DMS 273 (cell line): Measurements from ENCODE around the gene ITM2B.
A peak's percentile ranks its signal among the peaks of the same experiment; 100 is the strongest.

Experiments used
- DNase-seq: peaks from one replicate; lab custom pipeline; 2025; ENCODE audit not compliant: unreplicated experiment; lab: John Stamatoyannopoulos, UW

ITM2B gene

GRCh38 chr13:48255090-48255489, 22.1 kb downstream of the ITM2B start:
- DNase-seq = no peak

GRCh38 chr13:48255954-48256353, 22.9 kb downstream of the ITM2B start:
- peak; percentile 40 for DNase-seq

- no peak for DNase-seq
Measured at GRCh38 chr13:48258002-48258401, 25.0 kb downstream of the ITM2B start.

- DNase-seq = peak; percentile 3
Measured at GRCh38 chr13:48258430-48258829, 25.4 kb downstream of the ITM2B start.

GRCh38 chr13:48260970-48261369, 28.0 kb downstream of the ITM2B start:
- no peak for DNase-seq

GRCh38 chr13:48263196-48263595, 30.2 kb downstream of the ITM2B start:
- no peak for DNase-seq

- DNase-seq = no peak
Measured at GRCh38 chr13:48264058-48264457, 31.1 kb downstream of the ITM2B start.

GRCh38 chr13:48265217-48265815, 32.3 kb downstream of the ITM2B start:
- no peak for DNase-seq

- no peak for DNase-seq
Measured at GRCh38 chr13:48266150-48266549, 33.1 kb downstream of the ITM2B start.

- peak; percentile 8 for DNase-seq
Measured at GRCh38 chr13:48266701-48267639, 34.0 kb downstream of the ITM2B start.

- no peak for DNase-seq
Measured at GRCh38 chr13:48268019-48268418, 35.0 kb downstream of the ITM2B start.

GRCh38 chr13:48273346-48273745, 40.3 kb downstream of the ITM2B start:
- no peak for DNase-seq

GRCh38 chr13:48275507-48275906, 42.5 kb downstream of the ITM2B start:
- no peak for DNase-seq

- no peak for DNase-seq
Measured at GRCh38 chr13:48278806-48279205, 45.8 kb downstream of the ITM2B start.

- peak; percentile 15 for DNase-seq
Measured at GRCh38 chr13:48281556-48281955, 48.5 kb downstream of the ITM2B start.

- no peak for DNase-seq
Measured at GRCh38 chr13:48291730-48292129, 58.7 kb downstream of the ITM2B start.

- DNase-seq = no peak
Measured at GRCh38 chr13:48292650-48293049, 59.6 kb downstream of the ITM2B start.

- no peak for DNase-seq
Measured at GRCh38 chr13:48294653-48295052, 61.6 kb downstream of the ITM2B start.

GRCh38 chr13:48295271-48295670, 62.3 kb downstream of the ITM2B start:
- no peak for DNase-seq

GRCh38 chr13:48296528-48296927, 63.5 kb downstream of the ITM2B start:
- no peak for DNase-seq

GRCh38 chr13:48297131-48297786, 64.3 kb downstream of the ITM2B start:
- no peak for DNase-seq

GRCh38 chr13:48299591-48299990, 66.6 kb downstream of the ITM2B start:
- DNase-seq = no peak
